RWPE1 (cell line): Measurements from ENCODE around the gene ALDH5A1.

Source experiments
- CTCF ChIA-PET: fragments of 350-600 bp; sonication (Branson Sonifier 250); formaldehyde crosslinking; extraction: SDS; loops from one replicate; lab custom pipeline; 2021; lab: Yijun Ruan, JAX
- POLR2A ChIA-PET: fragments of 400-600 bp; formaldehyde crosslinking; extraction: SDS; loops from one replicate; lab custom pipeline; 2020; ENCODE audit warnings: antibody characterized with exemption; ENCODE audit not compliant: low non-redundant PET; lab: Yijun Ruan, JAX
- DNase-seq: peaks from one replicate; pipeline ENCODE4 v3.0.0; 2012; ENCODE audit warnings: low spot score
- H3K27ac ChIP-seq: fragments of 450-650 bp; 2 replicates; pipeline ENCODE4 v1.5.1; 2017
- CTCF ChIP-seq: fragments of 450-650 bp; conservative IDR thresholded peaks from 2 replicates; pipeline ENCODE4 v1.5.1; 2017; ENCODE audit warnings: low read depth, mild to moderate bottlenecking

Gene ALDH5A1

GRCh38 chr6:24564081-24564480, 69.3 kb downstream of the ALDH5A1 start:
- no peak for TF ChIP-seq CTCF
- no peak for DNase-seq
- POLR2A ChIA-PET, result no interaction called here
- H3K27ac ChIP-seq, result no peak overlapping the region
- CTCF ChIA-PET, result interaction anchor here (0.6 kb wide), 1 partner anchor 41 kb away, joined by 3 read pairs; no protein-coding TSS in a partner anchor

GRCh38 chr6:24565196-24565595, 70.4 kb downstream of the ALDH5A1 start:
- POLR2A ChIA-PET, result no interaction called here
- CTCF ChIA-PET, result interaction anchor here (1.3 kb wide), 1 partner anchor 16 kb away, joined by 3 read pairs; no protein-coding TSS in a partner anchor
- DNase-seq, result no peak
- H3K27ac ChIP-seq, result no peak overlapping the region
- no peak for TF ChIP-seq CTCF

GRCh38 chr6:24566020-24566767, 71.4 kb downstream of the ALDH5A1 start:
- ChIA-PET POLR2A (no interaction called here), CTCF (no interaction called here)
- no peak for DNase-seq
- no peak for TF ChIP-seq CTCF
- H3K27ac ChIP-seq, result no peak overlapping the region

GRCh38 chr6:24568683-24569082, 73.9 kb downstream of the ALDH5A1 start:
- CTCF ChIA-PET, result no interaction called here
- no peak for DNase-seq
- POLR2A ChIA-PET, result no interaction called here
- no peak for TF ChIP-seq CTCF
- no peak overlapping the region for H3K27ac ChIP-seq

GRCh38 chr6:24569811-24570210, 75.0 kb downstream of the ALDH5A1 start:
- no peak overlapping the region for H3K27ac ChIP-seq
- TF ChIP-seq CTCF, result no peak
- no peak for DNase-seq
- ChIA-PET POLR2A (no interaction called here), CTCF (no interaction called here)

GRCh38 chr6:24571361-24571760, 76.6 kb downstream of the ALDH5A1 start:
- DNase-seq, result no peak
- no peak for TF ChIP-seq CTCF
- POLR2A ChIA-PET, result no interaction called here
- no peak overlapping the region for H3K27ac ChIP-seq
- CTCF ChIA-PET, result interaction anchor here (0.7 kb wide), 1 partner anchor 29 kb away, joined by 3 read pairs; no protein-coding TSS in a partner anchor
